Erythroblast (primary cell): Measurements from ENCODE around the gene CYP2W1.

Experiments used
- DNase-seq, 2 experiments: peaks; one replicate each; lab custom pipeline; 2025; lab: John Stamatoyannopoulos, UW
- GATA1 ChIP-seq: IDR thresholded peaks from 2 replicates; pipeline ENCODE4 v1.6.1; 2011; ENCODE audit warnings: low read depth, mild to moderate bottlenecking, control low read depth, low read length, moderate library complexity
- POLR2A ChIP-seq: IDR thresholded peaks from 2 replicates; pipeline ENCODE4 v1.6.1; 2011; ENCODE audit warnings: mild to moderate bottlenecking, low read length

CYP2W1 gene

GRCh38 chr7:978416-979091 lies 4.4 kb upstream of the CYP2W1 start:
- no peak for TF ChIP-seq POLR2A
- no peak for TF ChIP-seq GATA1
- DNase-seq: no peak

- TF ChIP-seq GATA1: no peak
- TF ChIP-seq POLR2A: no peak
- no peak for DNase-seq
Measured at GRCh38 chr7:979151-979550, 3.8 kb upstream of the CYP2W1 start.

- TF ChIP-seq POLR2A (no peak), GATA1 (no peak)
- DNase-seq: no peak
Measured at GRCh38 chr7:979886-980571, 3.0 kb upstream of the CYP2W1 start.

- no peak for TF ChIP-seq POLR2A
- no peak for TF ChIP-seq GATA1
- no peak for DNase-seq
Measured at GRCh38 chr7:981793-982510, 1.0 kb upstream of the CYP2W1 start.

GRCh38 chr7:982511-983003 lies 424 bp upstream of the CYP2W1 start:
- TF ChIP-seq GATA1: no peak
- no peak for TF ChIP-seq POLR2A

GRCh38 chr7:983616-984071 lies 663 bp downstream of the CYP2W1 start:
- TF ChIP-seq POLR2A (no peak), GATA1 (no peak)
- DNase-seq: no peak

More at GRCh38 chr7:982511-983003, 424 bp upstream of the CYP2W1 start:
- no peak for DNase-seq

GRCh38 chr7:984361-985126 lies 1.6 kb downstream of the CYP2W1 start:
- no peak for DNase-seq
- TF ChIP-seq POLR2A (no peak), GATA1 (no peak)

GRCh38 chr7:985127-985416 lies 2.1 kb downstream of the CYP2W1 start:
- DNase-seq: no peak
- no peak for TF ChIP-seq POLR2A
- no peak for TF ChIP-seq GATA1

GRCh38 chr7:985915-986741 lies 3.1 kb downstream of the CYP2W1 start:
- DNase-seq: peak; percentile 52 to 70
- TF ChIP-seq GATA1: no peak
- no peak for TF ChIP-seq POLR2A

- no peak for DNase-seq
- TF ChIP-seq POLR2A (no peak), GATA1 (no peak)
Measured at GRCh38 chr7:986766-987751, 4.1 kb downstream of the CYP2W1 start.

- TF ChIP-seq GATA1 (no peak), POLR2A (no peak)
Measured at GRCh38 chr7:987909-988308, 4.9 kb downstream of the CYP2W1 start.

More at GRCh38 chr7:987909-988308, 4.9 kb downstream of the CYP2W1 start:
- DNase-seq: no peak
